Stomach (tissue), 4 donors: ENCODE data around the gene SNX13.

Experiments used
- CTCF ChIP-seq, 7 experiments: fragments of 450-650 bp in 4 of 7; fragments of 200-600 bp in 3 of 7; sonication (generic) in 3 of 7; IDR thresholded peaks; one replicate each; pipeline ENCODE4 v1.5.1; 2016 to 2019; ENCODE audit warnings: antibody characterized with exemption in 7 of 7, control low read depth in 2 of 7, mild to moderate bottlenecking in 1 of 7
- POLR2A ChIP-seq, 4 donors: fragments of 450-650 bp; IDR thresholded peaks; one replicate each; pipeline ENCODE4 v1.6.1; 2016; ENCODE audit warnings: antibody characterized with exemption in 4 of 4, control low read depth in 2 of 4, mild to moderate bottlenecking in 1 of 4, moderate library complexity in 1 of 4

GRCh38 chr7:17921857-17922416 is 18.4 kb downstream of the SNX13 start:
- TF ChIP-seq CTCF (IDR thresholded peaks at IDR 0.05): no peak
- no peak for TF ChIP-seq POLR2A (IDR thresholded peaks at IDR 0.05)
